ENCODE data around the gene LHFPL3. TPM values are rescaled to one million over a fixed set of nuclear protein-coding genes. Genes with fewer than 3 reads are reported as not detected.

Gene LHFPL3
- polyA plus RNA-seq, 1 of the 3 experiments (the other 2 are of a cell fraction) = not detected

GRCh38 chr7:104836976-104837375, 508.6 kb downstream of the LHFPL3 start (continued):
- TF ChIP-seq IRF3 (IDR thresholded peaks at IDR 0.05; ENCODE audit: low read depth, low read length) = no peak

GRCh38 chr7:104838537-104839299, 510.3 kb downstream of the LHFPL3 start:
- H3K27ac ChIP-seq (ENCODE audit: low read depth in 2 of 2, low read length in 1 of 2) = no peak overlapping the region
- H3K27me3 ChIP-seq (ENCODE audit: insufficient read depth) = peaks cover 30% of the 10 kb centered on the region; the same call in 1 of the 2 replicates
- 11% methylated on average over 3 of the region's 3 CpGs for WGBS (ENCODE audit: low lambda C conversion rate)
- no peaks in the 10 kb centered on the region for H4K20me1 ChIP-seq (ENCODE audit: insufficient read depth)
- TF ChIP-seq RAD21 (IDR thresholded peaks at IDR 0.05; ENCODE audit: low read length) (no peak), IRF3 (IDR thresholded peaks at IDR 0.05; ENCODE audit: low read depth, low read length) (no peak), RCOR1 (IDR thresholded peaks at IDR 0.05; ENCODE audit: low read length) (no peak), FOSL2 (IDR thresholded peaks at IDR 0.05; ENCODE audit: borderline replicate concordance, low read depth) (no peak), TCF12 (IDR thresholded peaks at IDR 0.05) (no peak), SIN3A (IDR thresholded peaks at IDR 0.05; ENCODE audit: borderline replicate concordance, low read depth, low read length) (no peak), TEAD4 (IDR thresholded peaks at IDR 0.05; ENCODE audit: borderline replicate concordance, insufficient read depth) (no peak), MAX (IDR thresholded peaks at IDR 0.05; ENCODE audit: low read depth) (no peak), YY1 (IDR thresholded peaks at IDR 0.05; ENCODE audit: low read depth) (no peak), USF1 (IDR thresholded peaks at IDR 0.05; ENCODE audit: borderline replicate concordance, low read depth) (no peak), RXRA (IDR thresholded peaks at IDR 0.05; ENCODE audit: borderline replicate concordance, low read depth) (no peak), FOXJ3 (CRISPR knock-in tag; IDR thresholded peaks at IDR 0.05) (no peak), GATA2 (CRISPR knock-in tag; IDR thresholded peaks at IDR 0.05) (no peak), USF2 (IDR thresholded peaks at IDR 0.05; ENCODE audit: borderline replicate concordance, low read depth, low read length) (no peak), POLR2AphosphoS5 (IDR thresholded peaks at IDR 0.05; ENCODE audit: low read depth, low read length) (no peak), ZBTB33 (IDR thresholded peaks at IDR 0.05; ENCODE audit: borderline replicate concordance, low read depth) (no peak), CTCF (IDR thresholded peaks at IDR 0.05) (no peak)
- no peaks in the 10 kb centered on the region for H3K9me3 ChIP-seq
- no peak overlapping the region for H2AFZ ChIP-seq (ENCODE audit: low read depth)
- H3K79me2 ChIP-seq (ENCODE audit: insufficient read depth) = no peaks in the 10 kb centered on the region
- H3K4me2 ChIP-seq = no peak overlapping the region
- no peak overlapping the region for H3K4me3 ChIP-seq (ENCODE audit: low read depth in 2 of 2, low read length in 1 of 2)
- ChIA-PET CTCF (interaction anchor here (0.6 to 7.3 kb wide), 6 partner anchors 9 to 607 kb away, joined by 3 to 66 read pairs (median 3); no protein-coding TSS in a partner anchor), POLR2A (no interaction called here)
- H3K4me1 ChIP-seq (ENCODE audit: control insufficient read depth in 1 of 2, insufficient read depth in 2 of 2, low read depth in 1 of 2, low read length in 1 of 2) = no peaks in the 10 kb centered on the region
- H3F3A ChIP-seq (replicated peaks; ENCODE audit: insufficient read depth) = no peaks in the 10 kb centered on the region
- no peaks in the 10 kb centered on the region for H3K9me2 ChIP-seq
- H3K9ac ChIP-seq = no peak overlapping the region
- DNase-seq = no peak
- H3K36me3 ChIP-seq (replicated peaks in 1 of 2; ENCODE audit: control insufficient read depth in 1 of 2, insufficient read depth in 2 of 2, low read length in 1 of 2) = no peaks in the 10 kb centered on the region

All from SK-N-SH (cell line).